HG03520 (cell line): Measurements from ENCODE around the gene CHRDL1.
"Not testable (repeated sequence)": the region's sequence is repeated elsewhere in the genome, so short reads cannot be mapped to it uniquely, and the experiment has no call there.

ENCODE experiments used
- ATAC-seq: cut with Tn5 transposase; IDR thresholded peaks from one replicate; pipeline ENCODE4 v1.9.1; 2021; ENCODE audit warnings: mild to moderate bottlenecking, moderate library complexity; ENCODE audit not compliant: unreplicated experiment

CHRDL1 gene

DNA sequence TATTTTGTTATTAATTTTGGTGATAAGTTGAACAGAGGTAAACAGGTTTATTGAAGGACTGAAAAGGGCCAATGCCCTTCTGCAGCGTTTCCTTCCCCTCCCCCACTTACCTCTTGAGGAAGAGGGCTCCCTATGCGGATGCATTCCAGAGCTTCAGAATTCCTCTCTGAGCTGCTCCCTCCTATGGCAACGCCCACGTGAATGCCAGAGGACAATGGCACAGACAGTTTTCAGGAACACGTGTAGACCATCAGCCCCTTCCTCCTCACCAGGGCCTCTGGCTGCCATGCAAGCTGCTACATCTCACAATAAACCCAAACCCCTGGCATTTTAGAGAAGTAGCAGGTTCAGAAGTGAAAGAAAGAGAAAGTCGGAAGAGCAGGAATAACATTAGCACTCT, 127.9 kb downstream of the CHRDL1 start:
- no peak for ATAC-seq

GRCh38 chrX:110665223-110666002, 130.2 kb downstream of the CHRDL1 start:
- ATAC-seq: peak; percentile 76

- ATAC-seq: no peak
Observed at GRCh38 chrX:110657073-110657472, 138.5 kb downstream of the CHRDL1 start.

- ATAC-seq: not testable (repeated sequence)
Observed at GRCh38 chrX:110654280-110654679, 141.3 kb downstream of the CHRDL1 start.

DNA sequence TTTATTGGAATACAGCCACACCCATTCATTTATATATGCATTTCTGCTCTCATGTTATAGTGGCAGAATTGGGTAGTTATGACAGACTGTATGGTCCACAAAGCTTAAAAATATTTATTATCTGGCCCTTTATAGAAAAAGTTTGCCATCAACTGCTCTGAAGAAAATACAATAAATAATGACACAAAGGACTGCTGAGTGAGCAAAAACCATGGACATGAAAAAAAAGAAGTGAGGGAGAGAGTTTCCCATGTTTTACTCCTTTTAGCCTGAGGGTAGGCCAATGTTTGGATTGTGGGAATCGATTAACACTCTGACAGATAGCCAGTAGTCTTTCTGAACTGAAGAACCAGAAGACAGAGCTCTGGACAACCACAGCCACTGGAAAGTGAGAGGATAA, 149.2 kb downstream of the CHRDL1 start:
- ATAC-seq: no peak
